RWPE1 (cell line): ENCODE results near the gene KRT36.

Source experiments
- CTCF ChIA-PET: fragments of 350-600 bp; sonication (Branson Sonifier 250); formaldehyde crosslinking; extraction: SDS; loops from one replicate; lab custom pipeline; 2021; lab: Yijun Ruan, JAX
- POLR2A ChIA-PET: fragments of 400-600 bp; formaldehyde crosslinking; extraction: SDS; loops from one replicate; lab custom pipeline; 2020; ENCODE audit warnings: antibody characterized with exemption; ENCODE audit not compliant: low non-redundant PET; lab: Yijun Ruan, JAX
- DNase-seq: peaks from one replicate; pipeline ENCODE4 v3.0.0; 2012; ENCODE audit warnings: low spot score
- H3K27ac ChIP-seq: fragments of 450-650 bp; 2 replicates; pipeline ENCODE4 v1.5.1; 2017
- CTCF ChIP-seq: fragments of 450-650 bp; conservative IDR thresholded peaks from 2 replicates; pipeline ENCODE4 v1.5.1; 2017; ENCODE audit warnings: low read depth, mild to moderate bottlenecking

Gene KRT36

GRCh38 chr17:41478237-41478636 is 11.5 kb downstream of the KRT36 start:
- no peak overlapping the region for H3K27ac ChIP-seq
- DNase-seq, result no peak
- CTCF ChIA-PET, result no interaction called here
- POLR2A ChIA-PET, result no interaction called here
- TF ChIP-seq CTCF, result no peak

GRCh38 chr17:41476866-41477815 is 12.6 kb downstream of the KRT36 start:
- TF ChIP-seq CTCF, result no peak
- DNase-seq, result no peak
- ChIA-PET POLR2A (no interaction called here), CTCF (no interaction called here)
- H3K27ac ChIP-seq, result no peak overlapping the region

GRCh38 chr17:41475421-41475820 is 14.3 kb downstream of the KRT36 start:
- ChIA-PET POLR2A (no interaction called here), CTCF (no interaction called here)
- H3K27ac ChIP-seq, result no peak overlapping the region
- no peak for TF ChIP-seq CTCF
- DNase-seq, result no peak

GRCh38 chr17:41474863-41475262 is 14.8 kb downstream of the KRT36 start:
- no peak overlapping the region for H3K27ac ChIP-seq
- DNase-seq, result no peak
- no peak for TF ChIP-seq CTCF
- POLR2A ChIA-PET, result no interaction called here
- CTCF ChIA-PET, result no interaction called here

- no peak for DNase-seq
- POLR2A ChIA-PET, result no interaction called here
- TF ChIP-seq CTCF, result no peak
- CTCF ChIA-PET, result no interaction called here
- no peak overlapping the region for H3K27ac ChIP-seq
Observed at GRCh38 chr17:41468346-41468745, 21.4 kb downstream of the KRT36 start.

GRCh38 chr17:41467561-41467960 is 22.1 kb downstream of the KRT36 start:
- POLR2A ChIA-PET, result no interaction called here

More at GRCh38 chr17:41467561-41467960, 22.1 kb downstream of the KRT36 start:
- TF ChIP-seq CTCF, result no peak
- CTCF ChIA-PET, result no interaction called here
- DNase-seq, result no peak
- no peak overlapping the region for H3K27ac ChIP-seq
